Mesenteric fat pad (tissue), 1 donor: Measurements from ENCODE around the gene USP6. TPM values are rescaled to one million over a fixed set of nuclear protein-coding genes. Genes with fewer than 3 reads are reported as not detected.
"Not testable (repeated sequence)": the region's sequence is repeated elsewhere in the genome, so short reads cannot be mapped to it uniquely, and the experiment has no call there.

Source experiments
- DNase-seq: peaks from one replicate; pipeline ENCODE4 v3.0.0-alpha.2; 2020; ENCODE audit warnings: low spot score
- total RNA-seq: library from RNA; stranded (reverse); fragmentation: NEBNext Ultra II Directional; extraction: Animal tissue kit (Norgen Biotek cat#: 25700); gene quantifications from one replicate; pipeline ENCODE4 v1.2.1, GENCODE V29; 2021
- donor health status: DM: yes; HTN: yes; CAD: no.

USP6 gene
- total RNA-seq, 1 donor from 2014 or later = 0.26 TPM

DNA sequence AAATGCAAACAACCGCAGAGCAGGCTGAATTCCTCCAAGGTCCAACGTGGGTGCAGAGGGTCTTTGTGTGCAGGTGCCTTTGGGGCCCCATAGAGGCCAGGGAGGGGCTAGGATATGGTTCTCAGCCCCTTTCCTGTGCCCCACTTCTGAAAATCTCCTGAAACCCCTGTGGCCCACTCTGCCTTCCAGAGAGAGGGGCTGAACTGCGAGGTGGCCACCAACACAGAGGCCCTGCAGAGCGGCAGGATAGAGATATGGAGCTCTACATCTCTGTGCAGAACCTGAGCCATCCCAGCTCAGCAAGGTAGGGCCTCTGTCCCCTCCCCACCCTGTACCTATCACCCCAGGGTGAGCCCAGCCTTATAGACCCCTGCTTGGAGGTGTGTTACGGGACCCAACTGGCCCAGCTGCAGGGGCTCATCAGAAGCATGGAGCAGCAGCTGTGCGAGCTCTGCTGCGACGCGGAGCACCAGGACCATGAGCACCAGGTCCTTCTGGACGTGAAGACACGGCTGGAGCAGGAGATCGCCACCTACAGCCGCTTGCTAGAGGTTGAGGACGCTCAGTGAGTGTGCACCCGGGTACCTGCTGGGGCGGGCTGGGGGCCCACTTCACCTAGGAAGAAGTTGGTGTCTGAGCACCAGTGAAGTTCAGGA, 5.5 kb downstream of the USP6 start:
- DNase-seq = peak; percentile 82

DNA sequence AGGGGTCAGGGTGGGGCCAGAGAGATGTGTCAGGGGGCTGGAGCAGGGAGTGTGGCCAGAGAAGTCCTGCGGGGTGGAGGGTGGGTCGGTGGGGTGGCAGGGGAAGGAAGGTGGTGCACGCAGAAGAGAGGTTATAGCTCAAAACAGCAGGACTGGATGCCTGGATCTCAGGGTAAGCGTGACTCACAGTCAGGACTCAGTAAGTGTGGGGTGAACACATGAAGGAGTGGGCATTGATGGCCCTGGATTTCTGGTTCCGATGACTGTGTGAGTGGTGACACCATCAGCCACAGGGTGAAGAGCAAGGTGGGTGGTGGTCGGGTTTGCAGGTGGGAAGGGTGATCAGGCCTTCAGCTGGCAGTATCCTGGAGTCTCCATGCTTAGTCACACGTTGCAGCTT, 6.2 kb downstream of the USP6 start:
- not testable (repeated sequence) for DNase-seq

DNA sequence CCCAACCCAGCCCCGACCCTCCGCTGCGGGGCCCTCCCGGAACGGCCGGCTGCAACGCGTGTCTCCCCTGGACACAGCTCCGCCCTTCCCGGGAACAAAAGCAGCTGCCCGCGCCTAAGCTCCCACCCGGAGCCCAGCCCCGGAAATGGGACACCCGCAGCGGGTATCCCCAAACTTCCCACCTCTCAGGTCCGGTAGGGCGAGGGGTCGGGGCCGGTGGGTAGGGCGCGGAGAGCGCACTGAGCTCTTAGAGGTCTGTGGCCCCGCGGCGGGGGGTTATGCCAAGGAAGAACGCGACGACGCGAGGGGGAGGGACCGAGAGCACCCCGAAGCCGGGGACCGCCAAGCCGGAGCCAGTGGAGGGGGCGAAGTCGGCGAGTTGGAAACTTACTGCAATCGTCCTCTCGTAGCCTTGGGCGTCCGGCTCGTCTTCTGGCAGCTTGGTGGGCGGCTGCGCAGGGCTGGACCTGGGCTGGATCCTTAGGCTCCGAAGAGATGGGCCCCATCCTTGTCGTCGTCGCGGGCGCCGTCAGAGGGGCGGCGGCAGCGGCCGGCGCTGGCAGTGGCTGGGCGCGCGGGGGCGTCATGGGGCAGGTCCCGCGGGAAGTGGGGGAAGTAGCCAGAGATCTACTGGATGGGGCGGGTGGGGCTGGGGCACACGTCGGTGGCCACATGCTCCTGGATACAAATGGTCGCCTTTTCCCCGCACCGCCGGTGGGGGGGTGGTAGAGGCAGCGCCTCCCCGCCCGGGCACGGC, 6.9 kb downstream of the USP6 start:
- peak; percentile 87 for DNase-seq

DNA sequence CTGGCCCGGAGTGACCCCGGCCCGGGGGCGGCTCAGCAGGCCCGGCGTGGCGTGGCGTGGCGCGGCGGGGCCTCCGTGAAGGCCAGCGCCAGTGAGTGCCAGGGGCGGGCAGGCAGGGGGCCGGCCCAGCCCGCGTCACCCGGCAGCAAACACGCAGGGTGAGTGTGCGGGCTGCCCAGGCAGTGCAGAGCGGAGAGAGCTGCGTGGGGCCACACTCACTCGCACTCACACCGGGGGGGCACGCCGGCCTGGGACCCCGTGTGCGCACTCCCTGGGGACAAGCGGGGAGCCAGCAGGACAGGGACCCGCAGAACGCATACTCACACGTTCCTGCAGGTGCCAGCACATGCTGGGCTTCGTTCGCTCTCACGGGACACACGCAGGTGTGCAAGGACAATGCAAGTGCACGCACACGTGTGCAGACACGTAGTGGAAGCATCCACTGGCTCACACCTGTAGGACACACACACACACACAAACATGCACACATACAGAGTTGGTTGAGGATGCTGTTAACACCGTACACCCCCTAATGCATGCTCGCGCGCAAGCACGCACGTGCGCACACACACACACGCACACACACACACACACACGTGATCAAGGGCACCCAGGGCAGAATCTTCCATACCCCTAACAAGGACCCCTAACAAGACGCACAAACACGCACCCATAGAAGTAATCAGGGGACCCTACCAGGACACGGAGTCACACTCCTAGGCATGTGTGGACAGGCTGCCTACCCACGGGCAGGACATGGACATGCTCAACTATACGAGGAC, 7.7 kb downstream of the USP6 start:
- peak; percentile 85 for DNase-seq

DNA sequence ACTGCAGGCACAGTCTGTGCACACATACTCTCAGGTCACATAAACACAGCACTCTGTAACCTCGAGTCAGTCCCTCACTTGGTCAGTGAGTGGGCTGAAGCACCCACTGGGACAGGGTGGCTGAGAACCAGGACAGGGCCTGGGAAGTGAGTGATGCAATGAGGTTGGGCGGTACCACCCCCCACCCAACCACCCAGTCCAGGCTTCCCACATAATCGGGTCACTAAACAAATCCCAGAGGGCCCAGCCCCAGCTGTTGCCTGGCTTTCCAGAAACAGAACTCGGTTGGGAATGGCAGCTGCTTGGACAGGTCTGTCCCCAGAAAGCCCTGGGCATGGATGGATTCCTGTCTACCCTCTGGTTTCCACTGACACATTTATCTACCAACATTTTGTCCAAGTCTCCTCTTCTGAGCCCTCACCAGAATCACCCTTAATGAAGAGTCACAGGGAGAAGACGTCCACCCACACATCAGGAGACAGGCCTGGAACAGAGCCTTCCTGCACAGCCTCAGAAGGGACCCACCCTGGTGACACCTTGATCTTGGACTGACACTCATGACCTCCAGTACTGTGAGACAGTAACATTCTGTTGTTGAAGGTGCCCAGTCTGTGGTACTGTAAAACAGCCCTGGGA, 8.4 kb downstream of the USP6 start:
- peak; percentile 69 for DNase-seq

DNA sequence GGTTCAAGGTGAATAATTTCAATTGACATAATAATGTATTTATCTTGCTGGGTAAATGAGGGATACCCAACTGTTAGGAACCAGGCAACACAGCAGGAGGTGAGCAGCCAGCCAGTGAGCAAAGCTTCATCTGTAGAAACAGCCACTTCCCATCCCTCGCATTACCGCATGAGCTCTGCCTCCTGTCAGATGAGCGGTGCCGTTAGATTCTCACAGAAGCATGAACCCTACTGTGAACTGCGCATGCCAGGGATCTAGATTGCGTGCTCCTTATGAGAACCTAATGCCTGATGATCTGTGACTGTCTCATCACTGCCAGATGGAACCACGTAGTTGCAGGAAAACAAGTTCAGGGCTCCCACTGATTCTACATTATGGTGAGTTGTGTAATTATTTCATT, 9.1 kb downstream of the USP6 start:
- peak; percentile 41 for DNase-seq

DNA sequence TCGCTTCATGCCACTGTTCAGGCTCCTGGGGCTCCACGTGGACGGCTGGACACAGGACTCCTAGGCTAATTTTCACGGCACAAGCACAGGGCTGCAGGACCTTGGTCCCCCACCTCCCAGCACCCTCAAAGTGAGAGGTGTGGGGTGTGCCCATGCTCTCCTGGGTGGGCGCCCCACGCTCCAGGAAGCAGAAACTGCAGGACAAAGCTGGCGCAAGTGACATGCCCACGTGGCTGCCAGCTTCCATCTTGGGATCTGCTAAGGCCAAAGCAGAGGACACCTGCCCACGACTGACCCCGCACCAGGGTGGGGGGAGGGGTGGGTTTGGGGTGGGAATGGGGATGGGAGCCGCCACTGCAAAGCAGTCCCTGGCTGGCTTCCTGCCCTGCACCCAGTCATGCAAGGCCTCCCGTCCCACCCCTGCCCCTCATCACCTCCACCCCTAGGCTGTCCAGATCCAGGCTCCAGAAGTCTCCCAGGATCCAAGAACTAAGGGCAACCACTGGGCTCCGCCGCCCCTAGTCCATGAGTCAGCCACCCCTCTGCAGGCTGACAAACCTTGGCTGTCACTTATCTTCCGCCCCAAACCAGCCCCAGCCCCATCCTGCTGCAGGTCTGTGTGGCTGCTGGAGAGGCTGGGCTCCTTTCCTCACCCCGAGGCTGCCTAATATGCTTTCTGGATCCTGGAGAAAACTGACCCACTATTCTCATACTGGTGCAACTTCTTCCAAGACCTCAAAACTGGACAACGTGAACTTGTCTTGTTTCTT, 11.1 kb downstream of the USP6 start:
- DNase-seq = peak; percentile 60

DNA sequence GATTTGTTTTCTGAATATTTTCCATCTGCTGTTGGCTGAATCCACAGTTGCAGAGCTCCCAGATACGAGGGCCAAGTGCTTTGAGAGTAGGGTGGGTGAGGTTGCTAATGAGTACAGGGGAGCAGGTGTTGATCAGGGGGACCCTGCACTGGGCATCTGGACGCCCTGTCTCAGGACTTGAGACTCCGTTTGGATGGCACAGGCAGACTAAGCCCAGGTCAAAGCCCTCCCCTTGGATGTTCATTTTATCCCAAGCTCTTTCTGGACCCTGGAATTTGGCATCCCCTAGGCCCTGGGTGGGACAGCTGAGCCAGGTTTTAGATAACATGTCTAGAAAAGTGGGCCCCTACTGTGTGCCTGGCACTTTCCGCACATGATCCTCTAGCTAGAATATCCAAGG, 12.1 kb downstream of the USP6 start:
- no peak for DNase-seq

DNA sequence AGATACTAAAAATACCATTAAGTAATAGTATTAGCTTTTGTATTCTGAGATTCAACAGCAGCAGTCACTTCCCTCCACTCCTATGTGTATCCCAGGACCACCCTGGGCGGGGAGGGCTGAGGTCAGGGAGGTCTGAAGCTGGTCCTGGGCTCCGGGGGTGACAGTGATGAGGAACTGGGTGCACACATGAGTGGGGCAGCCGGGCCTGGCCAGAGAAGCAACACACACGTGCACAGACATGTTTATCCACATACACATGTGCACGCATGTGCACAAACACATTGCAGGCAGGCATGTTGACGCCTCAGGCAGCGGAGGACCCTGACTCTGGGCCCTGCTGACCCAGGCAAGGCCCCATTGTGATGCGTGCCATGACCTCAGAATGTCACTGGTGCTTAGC, 12.6 kb downstream of the USP6 start:
- DNase-seq = peak; percentile 35

DNA sequence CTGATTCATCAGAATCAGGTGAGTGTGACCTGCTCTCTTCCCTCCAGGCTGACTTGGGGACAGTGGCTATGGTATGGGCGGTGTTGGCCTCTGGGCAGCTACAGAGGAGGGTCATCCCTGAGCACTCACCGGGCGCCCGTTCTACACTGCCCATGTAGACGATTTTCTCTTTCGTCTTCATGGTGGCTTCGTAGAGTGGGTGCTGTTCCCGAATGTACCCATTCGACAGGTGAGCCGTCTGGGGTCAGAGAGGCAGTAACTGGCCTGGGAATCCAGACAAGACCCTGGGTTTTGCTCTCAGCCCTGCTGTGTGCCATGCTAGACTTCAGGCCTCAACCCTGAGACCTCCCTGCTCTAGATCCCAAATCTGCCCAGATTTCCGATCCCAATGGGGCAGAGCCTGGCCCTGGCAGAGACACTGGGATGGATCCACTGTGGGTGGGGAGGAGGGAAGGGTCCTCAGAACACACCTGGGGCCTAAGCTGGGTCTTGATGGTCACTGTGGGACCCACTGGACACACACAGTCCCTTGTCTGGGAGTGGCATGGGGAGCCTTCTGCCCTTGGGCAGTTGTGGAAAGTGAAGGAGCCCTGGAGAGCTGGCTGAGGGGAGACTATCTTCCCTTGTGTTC, 13.2 kb downstream of the USP6 start:
- peak; percentile 85 for DNase-seq

DNA sequence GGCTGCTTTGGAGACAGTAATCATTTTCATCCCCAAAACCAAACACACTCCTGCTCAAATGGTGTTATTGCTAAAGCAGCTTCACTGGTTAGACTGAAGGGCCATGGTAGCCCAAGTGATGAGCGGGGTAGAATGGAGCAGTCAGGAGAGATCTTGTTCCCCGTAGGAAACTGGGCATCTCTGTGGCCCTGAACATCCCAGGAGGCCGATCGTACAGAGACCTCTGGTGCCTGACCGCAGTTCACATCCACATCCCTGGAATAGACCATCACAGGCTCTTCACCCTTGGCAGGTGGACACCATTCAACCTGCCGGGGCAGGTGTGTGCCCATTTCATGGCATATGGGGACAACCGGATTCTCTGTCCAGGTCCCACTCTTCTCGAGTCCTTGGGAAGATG, 13.9 kb downstream of the USP6 start:
- DNase-seq = not testable (repeated sequence)

DNA sequence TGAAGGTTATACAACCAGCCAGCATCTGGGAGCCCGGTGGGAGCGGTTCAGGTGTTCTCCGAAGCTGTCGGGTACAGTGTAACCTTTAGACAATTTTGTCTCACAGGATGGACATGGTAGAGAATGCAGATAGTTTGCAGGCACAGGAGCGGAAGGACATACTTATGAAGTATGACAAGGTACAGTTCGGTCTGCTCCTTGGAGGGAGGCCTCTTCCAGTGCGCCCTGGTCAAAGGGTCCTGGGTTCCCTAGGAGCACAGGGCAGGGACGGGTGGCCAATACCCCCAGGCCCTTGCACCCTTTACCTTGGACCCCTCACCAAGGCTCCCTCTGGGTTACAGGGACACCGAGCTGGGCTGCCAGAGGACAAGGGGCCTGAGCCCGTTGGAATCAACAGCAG, 14.4 kb downstream of the USP6 start:
- not testable (repeated sequence) for DNase-seq

DNA sequence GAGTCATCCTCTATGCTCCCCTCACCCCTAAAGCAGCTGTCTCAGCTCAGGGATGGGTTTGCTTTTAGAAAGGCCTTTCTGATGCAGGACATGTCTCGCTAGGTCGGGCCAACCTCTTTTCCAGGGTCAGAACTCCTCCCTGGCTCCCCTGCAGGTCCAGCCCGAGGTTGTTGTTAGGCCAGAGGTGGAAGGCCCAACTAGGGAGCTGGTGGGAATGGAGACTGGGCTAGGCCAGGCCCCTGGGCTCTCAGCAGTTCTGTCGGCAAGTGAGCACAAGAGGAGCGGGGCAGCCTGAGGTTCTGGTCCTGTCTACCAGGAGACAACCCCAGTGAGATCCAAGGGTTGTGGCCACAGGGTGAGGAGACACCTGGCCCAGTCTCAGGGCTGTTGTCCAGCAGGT, 14.9 kb downstream of the USP6 start:
- not testable (repeated sequence) for DNase-seq

DNA sequence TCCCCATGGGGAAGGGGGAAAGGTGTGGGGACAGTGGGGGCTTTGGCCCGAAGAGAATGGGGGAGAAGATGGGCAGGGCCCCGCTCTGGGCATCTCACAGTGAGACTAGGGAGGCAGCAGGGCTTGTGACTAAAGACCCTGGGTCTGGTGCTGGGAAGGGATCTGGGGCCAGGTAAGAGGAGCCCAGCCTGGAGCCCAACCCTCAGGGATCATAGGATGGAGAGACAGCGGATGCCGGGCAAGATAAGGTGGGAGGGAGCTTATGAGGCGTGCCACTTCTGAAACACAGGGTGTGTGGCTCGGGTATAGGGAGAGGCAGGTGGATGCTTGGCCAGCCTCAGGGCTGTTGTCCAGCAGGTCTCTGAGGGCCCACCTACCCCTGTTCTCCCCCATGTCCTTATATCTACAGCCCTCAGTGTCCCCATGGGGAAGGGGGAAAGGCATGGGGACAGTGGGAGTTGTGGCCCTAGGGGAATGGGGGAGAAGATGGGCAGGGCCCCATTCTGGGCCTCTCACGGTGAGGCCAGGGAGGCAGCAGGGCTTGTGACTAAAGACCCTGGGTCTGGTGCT, 15.4 kb downstream of the USP6 start:
- no peak for DNase-seq

DNA sequence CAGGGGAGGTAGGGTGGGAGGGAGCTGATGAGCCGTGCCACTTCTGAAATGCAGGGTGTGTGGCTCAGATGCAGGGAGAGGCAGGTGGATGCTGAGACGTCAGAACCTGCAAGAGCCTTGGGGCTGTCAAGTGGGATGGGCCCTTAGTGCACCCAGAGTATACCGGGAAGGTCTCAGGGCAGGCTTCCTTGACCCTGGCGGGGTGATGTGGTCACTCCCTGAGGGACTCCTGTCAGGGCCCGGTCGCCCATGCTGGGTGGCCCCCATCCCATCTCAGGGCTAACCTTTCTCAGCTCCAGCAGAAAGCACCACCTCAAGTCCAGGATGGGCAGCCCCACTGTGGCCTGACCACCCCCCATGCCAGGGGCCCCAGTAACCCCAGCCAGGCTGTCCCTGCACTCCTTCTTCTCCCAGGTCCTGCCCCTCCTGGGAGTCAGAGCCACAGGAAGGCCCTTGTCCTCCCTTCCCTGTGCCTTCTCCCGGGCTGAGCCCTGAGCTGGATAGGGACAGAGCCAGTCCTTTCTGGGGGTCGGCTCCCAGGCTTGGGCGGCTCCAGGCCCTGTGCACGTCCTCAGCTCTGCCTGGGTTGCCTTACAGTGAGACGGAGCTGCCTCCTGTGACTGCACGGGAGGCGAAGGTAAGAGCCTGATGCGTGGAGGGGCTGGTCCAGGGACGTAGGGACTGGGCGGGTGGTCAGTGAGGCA, 16.1 kb downstream of the USP6 start:
- not testable (repeated sequence) for DNase-seq

DNA sequence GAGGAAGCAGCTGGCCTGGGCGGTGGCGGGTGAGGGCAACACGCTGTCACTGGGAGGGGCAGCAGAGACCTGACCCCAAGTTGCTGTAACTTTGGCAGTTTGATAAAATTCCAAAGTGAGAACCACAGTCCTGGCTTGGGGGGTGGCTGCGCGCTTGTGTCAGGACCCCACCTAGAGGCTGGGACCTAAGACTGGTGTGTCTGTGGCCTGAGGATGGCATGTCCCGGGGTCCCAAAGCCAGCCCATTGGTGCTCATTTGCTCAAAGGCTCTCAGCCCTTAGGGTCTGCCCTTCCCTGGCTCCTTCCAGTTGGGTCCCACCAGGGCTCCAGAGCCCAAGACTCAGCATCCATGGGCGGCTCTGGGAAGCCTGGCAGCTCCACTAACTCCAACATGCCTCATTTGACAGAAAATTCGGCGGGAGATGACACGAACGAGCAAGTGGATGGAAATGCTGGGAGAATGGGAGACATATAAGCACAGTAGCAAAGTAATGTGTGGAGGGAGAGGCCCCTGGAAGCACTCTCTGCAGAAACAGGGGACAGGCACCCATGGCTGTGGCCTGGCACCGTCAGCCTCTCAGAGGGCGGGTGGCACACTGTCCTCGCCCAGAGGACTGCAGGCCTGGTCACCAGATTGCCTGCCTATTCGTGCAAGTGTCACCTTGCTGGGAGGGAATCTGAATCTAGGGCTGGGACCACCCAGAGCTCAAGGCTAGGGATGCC, 16.8 kb downstream of the USP6 start:
- DNase-seq = peak; percentile 57

DNA sequence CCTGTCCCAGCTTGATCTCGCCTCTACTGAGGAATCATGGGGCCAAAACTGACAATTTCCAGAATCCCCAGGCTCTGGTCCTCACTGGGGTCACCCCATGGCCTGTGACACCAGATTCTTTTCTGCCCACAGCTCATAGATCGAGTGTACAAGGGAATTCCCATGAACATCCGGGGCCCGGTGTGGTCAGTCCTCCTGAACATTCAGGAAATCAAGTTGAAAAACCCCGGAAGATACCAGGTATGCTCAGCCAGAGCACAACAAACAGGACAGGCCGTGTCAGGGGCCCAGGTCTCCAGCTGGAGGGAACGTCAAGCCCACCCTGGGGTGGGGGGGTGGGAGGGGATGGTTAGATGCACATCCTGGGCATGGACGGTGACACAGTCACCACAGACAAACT, 17.5 kb downstream of the USP6 start:
- DNase-seq = peak; percentile 60

DNA sequence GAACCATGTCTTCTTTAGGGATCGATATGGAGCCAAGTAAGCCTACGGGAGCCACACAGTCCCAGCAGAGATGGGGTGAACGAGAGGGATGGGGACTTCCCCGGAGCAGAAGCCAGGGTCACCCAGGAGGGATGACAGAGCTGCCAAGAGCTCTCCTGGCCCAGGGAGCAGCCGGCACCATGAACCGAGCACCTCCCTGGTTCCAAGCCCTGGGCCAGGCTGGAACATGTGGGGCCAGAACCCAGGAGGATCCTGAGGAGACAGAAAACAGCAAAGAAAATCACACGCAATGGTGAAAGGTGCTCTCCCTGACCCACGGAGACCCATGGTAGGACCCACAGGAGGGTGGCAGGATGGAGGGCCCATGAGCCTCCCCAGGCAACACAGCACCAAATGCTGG, 18.1 kb downstream of the USP6 start:
- peak; percentile 45 for DNase-seq

DNA sequence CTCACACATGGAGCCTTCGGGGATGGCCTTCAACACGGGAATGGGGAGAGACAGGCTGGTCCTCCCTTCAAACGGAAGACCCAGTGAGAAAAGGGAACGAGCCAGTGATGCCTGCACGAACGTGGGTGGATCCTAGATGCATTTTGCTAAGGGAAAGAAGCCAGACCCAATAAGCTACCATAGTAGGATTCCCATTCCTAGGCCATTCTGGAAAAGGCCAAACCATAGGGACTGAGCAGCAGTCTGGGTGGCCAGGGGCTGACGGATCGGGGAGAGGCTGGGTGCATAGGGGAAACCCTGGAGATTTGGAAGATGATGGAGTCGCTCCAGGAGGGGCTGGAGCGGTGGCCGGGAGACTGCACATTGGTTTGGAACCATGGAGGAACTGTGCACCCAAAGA, 18.7 kb downstream of the USP6 start:
- peak; percentile 51 for DNase-seq
